T-helper 1 cell treated with Interleukin-12 subunit alpha and Interleukin-12 subunit beta and Interleukin-4 antibody, amounts not matched to agents 30 μg/mL and 1 μg/mL, for 36 hours (primary cell): Measurements from ENCODE around the gene SPSB1.

Source experiments
- H3K27ac Mint-ChIP-seq: one replicate; pipeline ENCODE4 v1.8.0; 2021; ENCODE audit warnings: mild to moderate bottlenecking, mixed read lengths
- H3K27me3 Mint-ChIP-seq: one replicate; pipeline ENCODE4 v1.8.0; 2021; ENCODE audit warnings: low read depth, mixed read lengths
- H3K36me3 Mint-ChIP-seq: one replicate; pipeline ENCODE4 v1.8.0; 2021; ENCODE audit warnings: low read depth, mixed read lengths
- H3K4me1 Mint-ChIP-seq: one replicate; pipeline ENCODE4 v1.8.0; 2021; ENCODE audit warnings: low read depth, mixed read lengths
- H3K4me3 Mint-ChIP-seq: one replicate; pipeline ENCODE4 v1.8.0; 2021; ENCODE audit warnings: mild to moderate bottlenecking, moderate library complexity, mixed read lengths
- H3K9me3 Mint-ChIP-seq: one replicate; pipeline ENCODE4 v1.8.0; 2021; ENCODE audit warnings: mixed read lengths

SPSB1 gene

DNA sequence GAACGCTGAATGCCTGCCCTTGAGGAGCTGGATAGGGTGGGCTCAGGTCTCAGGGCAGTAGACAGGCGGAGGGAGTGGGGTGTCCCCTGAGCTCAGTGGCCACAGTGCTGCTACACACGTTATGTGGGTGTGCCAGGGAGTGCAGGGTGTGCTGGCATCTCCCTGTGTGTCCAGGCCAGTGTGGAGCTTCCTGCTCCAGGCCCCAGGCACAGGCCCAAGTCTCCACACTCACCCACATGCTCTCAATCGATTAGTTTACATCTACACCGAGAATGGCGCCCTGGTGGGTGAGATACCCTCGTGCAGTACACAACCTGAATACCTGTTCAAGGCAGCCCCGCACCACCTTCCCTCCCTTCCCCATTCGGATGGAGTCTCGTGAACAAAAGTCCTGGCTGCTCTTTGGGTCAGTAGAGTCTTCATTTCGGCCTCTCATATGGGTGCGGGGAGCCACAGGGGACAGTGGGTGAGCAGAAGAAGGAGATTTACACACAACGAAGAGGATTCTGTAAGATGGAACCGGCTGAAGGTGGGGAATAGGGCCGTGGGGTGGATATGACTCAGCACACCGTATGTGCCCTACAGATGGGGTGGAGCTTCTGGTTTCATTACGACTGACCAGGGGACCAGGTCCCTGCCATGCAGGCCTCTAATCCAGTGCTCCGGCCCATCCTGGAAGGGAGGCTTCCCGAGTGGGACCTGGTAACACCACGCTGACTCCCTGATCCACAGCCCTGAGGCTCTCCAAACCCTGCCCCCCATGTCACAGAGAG is 93.3 kb downstream of the SPSB1 start:
- peaks cover 3% of the 10 kb centered on the region for H3K36me3 Mint-ChIP-seq
- no peak overlapping the region for H3K27ac Mint-ChIP-seq
- no peak overlapping the region for H3K4me3 Mint-ChIP-seq
- H3K9me3 Mint-ChIP-seq: no peaks in the 10 kb centered on the region
- H3K27me3 Mint-ChIP-seq: peaks cover 22% of the 10 kb centered on the region
- H3K4me1 Mint-ChIP-seq: peaks cover 12% of the 10 kb centered on the region

GRCh38 chr1:9388335-9389180 is 95.9 kb downstream of the SPSB1 start:
- Mint-ChIP-seq H3K4me3 (no peak overlapping the region), H3K27ac (no peak overlapping the region), H3K36me3 (peaks cover 3% of the 10 kb centered on the region), H3K4me1 (peaks cover 16% of the 10 kb centered on the region), H3K9me3 (no peaks in the 10 kb centered on the region), H3K27me3 (peaks cover 34% of the 10 kb centered on the region)

DNA sequence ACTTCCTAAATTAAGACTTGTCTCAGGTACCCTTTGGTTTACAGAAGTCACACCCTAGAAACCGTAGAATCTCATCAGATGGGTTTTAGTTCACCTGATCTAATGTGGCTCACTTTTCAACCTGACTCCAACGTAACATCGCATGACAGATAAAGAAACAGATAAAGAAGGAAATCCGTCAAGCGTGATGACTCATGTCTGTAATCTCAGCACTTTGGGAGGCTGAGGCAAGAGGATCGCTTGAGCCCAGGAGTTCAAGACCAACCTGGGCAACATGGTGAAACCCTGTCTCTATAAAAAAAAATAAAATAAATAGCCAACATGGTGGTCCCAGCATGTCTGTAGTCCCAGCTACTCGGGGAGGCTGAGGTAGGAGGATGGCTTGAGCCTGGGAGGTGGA is 97.3 kb downstream of the SPSB1 start:
- Mint-ChIP-seq H3K4me1 (peaks cover 16% of the 10 kb centered on the region), H3K9me3 (no peaks in the 10 kb centered on the region), H3K4me3 (no peak overlapping the region), H3K27me3 (peaks cover 42% of the 10 kb centered on the region), H3K36me3 (peaks cover 3% of the 10 kb centered on the region), H3K27ac (no peak overlapping the region)

GRCh38 chr1:9391620-9392019 is 98.9 kb downstream of the SPSB1 start:
- H3K36me3 Mint-ChIP-seq: peaks cover 3% of the 10 kb centered on the region
- peaks cover 14% of the 10 kb centered on the region for H3K4me1 Mint-ChIP-seq
- H3K9me3 Mint-ChIP-seq: peaks cover 4% of the 10 kb centered on the region
- no peak overlapping the region for H3K27ac Mint-ChIP-seq
- H3K4me3 Mint-ChIP-seq: no peak overlapping the region
- H3K27me3 Mint-ChIP-seq: peaks cover 47% of the 10 kb centered on the region

- Mint-ChIP-seq H3K9me3 (peaks cover 4% of the 10 kb centered on the region), H3K27me3 (peaks cover 43% of the 10 kb centered on the region), H3K4me3 (no peak overlapping the region), H3K27ac (no peak overlapping the region), H3K4me1 (peaks cover 11% of the 10 kb centered on the region), H3K36me3 (peaks cover 3% of the 10 kb centered on the region)
Measured at GRCh38 chr1:9394010-9394409, 101.3 kb downstream of the SPSB1 start.

DNA sequence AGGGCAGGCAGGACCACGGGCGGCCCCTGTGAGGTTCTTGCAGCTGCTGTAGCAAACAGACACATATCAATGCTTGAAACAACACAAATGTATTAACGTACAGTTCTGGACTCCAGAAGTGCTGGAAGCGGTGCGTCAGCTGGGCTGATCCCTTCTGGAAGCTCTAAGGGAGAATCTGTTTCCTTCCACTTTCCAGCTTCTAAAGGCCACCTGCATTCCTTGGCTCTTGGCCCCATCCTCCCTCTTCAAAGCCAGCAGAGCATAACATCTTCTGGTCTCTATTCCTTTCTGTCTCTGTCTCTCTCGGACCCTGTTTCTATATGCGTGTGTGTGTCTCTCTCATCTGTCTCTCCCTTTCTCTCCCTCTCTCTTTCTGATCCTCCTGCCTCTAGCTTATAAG is 102.3 kb downstream of the SPSB1 start:
- Mint-ChIP-seq H3K27me3 (peaks cover 38% of the 10 kb centered on the region), H3K4me1 (peaks cover 5% of the 10 kb centered on the region), H3K27ac (no peak overlapping the region), H3K4me3 (no peak overlapping the region), H3K36me3 (no peaks in the 10 kb centered on the region), H3K9me3 (peaks cover 4% of the 10 kb centered on the region)

GRCh38 chr1:9397047-9397446 is 104.4 kb downstream of the SPSB1 start:
- H3K27me3 Mint-ChIP-seq: peaks cover 28% of the 10 kb centered on the region
- no peak overlapping the region for H3K4me3 Mint-ChIP-seq
- H3K27ac Mint-ChIP-seq: no peak overlapping the region
- no peaks in the 10 kb centered on the region for H3K36me3 Mint-ChIP-seq
- H3K4me1 Mint-ChIP-seq: peaks cover 10% of the 10 kb centered on the region
- peaks cover 4% of the 10 kb centered on the region for H3K9me3 Mint-ChIP-seq

DNA sequence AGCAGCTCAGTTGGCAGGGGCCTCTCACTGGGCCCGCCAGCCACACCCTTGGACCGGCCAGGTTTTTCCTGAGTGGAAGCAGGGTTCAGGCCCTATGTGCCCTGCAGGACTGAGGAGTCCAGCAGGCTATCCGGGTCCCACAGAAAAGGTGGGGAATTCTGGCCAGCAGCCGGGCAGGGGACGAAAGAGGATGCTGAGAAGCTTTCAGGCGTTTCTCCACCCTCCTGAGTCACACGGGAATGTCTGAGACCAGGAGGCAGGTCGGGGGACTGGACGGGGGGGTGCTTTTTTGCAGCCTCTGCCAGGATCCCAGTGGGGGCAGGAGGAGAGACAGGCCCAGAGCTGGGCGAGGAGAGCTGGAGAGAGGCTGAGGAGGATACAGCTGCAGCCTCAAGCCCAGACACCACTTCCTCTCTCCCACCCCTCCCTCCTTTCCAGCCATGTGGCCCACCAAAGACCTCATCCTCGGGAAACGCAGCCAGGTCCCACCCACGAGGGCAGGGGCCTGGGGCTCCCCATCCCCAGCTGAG is 105.4 kb downstream of the SPSB1 start:
- Mint-ChIP-seq H3K9me3 (peaks cover 4% of the 10 kb centered on the region), H3K4me1 (peaks cover 10% of the 10 kb centered on the region), H3K36me3 (no peaks in the 10 kb centered on the region), H3K27ac (no peak overlapping the region), H3K4me3 (no peak overlapping the region), H3K27me3 (peaks cover 26% of the 10 kb centered on the region)

DNA sequence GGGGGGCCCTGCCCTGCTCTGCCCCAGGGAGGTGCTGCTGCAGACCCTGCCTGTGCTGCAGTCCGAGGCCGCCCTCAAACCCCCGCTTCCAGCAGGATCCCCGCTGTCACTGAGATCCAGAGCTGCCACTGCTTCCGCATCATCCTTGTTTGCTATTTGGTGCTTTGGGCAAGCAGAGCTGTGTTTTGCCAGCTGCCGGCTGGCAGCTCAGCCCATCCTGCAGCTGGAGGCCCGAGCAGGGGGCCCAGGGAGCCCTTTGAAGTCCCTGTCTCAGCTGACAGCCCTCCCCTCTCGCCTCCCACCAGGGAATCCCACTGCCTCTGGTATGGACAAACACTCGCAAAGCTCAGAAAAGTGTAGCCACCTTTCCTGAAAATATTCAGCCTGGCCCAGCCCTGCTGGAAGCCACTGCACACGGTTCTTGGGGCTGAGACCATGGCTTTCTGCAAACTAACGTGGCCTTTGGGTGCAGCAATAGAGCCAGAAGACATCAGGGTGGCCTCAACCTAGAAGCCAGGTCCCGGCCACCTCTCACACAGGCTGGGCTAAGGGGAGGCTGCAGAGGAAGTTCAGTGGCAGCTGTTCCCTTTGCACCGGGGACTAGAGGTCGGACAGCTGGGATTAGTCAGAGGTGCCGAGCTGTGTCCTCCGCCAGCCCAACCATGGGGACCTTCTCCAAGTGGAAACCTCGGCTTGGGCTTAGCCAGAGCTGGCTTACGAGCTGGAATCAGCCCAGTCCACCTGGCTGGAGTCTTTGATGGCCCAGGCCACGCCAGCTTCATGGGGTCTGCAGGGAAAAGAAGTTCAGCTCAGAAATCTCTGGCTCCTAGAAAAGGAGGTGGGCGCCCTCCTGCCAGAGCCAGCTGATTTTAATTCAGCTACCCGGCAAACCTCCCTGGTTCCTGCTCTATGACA is 107.1 kb downstream of the SPSB1 start:
- peaks cover 6% of the 10 kb centered on the region for H3K4me1 Mint-ChIP-seq
- no peaks in the 10 kb centered on the region for H3K36me3 Mint-ChIP-seq
- no peak overlapping the region for H3K4me3 Mint-ChIP-seq
- no peak overlapping the region for H3K27ac Mint-ChIP-seq
- peaks cover 4% of the 10 kb centered on the region for H3K9me3 Mint-ChIP-seq
- peaks cover 13% of the 10 kb centered on the region for H3K27me3 Mint-ChIP-seq

DNA sequence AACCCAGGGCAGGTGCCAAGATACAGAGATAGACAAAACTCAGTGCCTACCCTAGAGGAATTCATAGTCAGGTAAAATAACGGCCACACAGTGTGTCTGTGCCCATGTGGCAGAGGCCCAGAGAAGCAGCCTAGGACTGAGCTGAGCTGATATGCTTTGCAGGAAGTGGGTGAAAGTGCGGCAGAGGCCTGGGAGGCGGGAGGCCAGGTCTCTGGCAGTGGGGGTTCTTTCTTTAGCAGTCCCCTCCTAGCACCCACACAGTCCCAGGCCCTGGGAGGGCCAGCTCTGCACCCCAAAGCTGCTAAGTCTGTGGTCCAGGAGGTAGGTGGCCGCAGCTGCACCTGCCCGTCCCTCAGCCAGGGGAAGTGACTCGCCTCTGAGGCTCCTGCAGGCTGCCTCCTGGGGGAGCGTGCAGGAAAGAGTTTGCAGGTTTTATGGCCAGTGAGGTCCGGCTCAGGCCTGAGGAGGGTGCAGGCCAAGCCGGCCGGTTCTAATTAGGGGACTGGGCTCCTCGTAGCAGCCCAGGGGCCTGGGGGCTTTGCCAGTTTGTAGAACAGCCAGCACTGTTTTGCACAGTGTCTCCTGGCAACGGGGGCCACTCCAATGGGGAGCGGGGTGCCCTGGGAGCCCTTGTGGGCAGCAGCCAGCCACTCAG is 107.9 kb downstream of the SPSB1 start:
- Mint-ChIP-seq H3K27me3 (peaks cover 8% of the 10 kb centered on the region), H3K9me3 (no peaks in the 10 kb centered on the region), H3K4me3 (no peak overlapping the region), H3K27ac (no peak overlapping the region), H3K36me3 (no peaks in the 10 kb centered on the region), H3K4me1 (peaks cover 6% of the 10 kb centered on the region)

- no peaks in the 10 kb centered on the region for H3K36me3 Mint-ChIP-seq
- no peak overlapping the region for H3K4me3 Mint-ChIP-seq
- peaks cover 8% of the 10 kb centered on the region for H3K27me3 Mint-ChIP-seq
- H3K27ac Mint-ChIP-seq: no peak overlapping the region
- peaks cover 9% of the 10 kb centered on the region for H3K4me1 Mint-ChIP-seq
- H3K9me3 Mint-ChIP-seq: no peaks in the 10 kb centered on the region
Measured at GRCh38 chr1:9401080-9401453, 108.4 kb downstream of the SPSB1 start.

DNA sequence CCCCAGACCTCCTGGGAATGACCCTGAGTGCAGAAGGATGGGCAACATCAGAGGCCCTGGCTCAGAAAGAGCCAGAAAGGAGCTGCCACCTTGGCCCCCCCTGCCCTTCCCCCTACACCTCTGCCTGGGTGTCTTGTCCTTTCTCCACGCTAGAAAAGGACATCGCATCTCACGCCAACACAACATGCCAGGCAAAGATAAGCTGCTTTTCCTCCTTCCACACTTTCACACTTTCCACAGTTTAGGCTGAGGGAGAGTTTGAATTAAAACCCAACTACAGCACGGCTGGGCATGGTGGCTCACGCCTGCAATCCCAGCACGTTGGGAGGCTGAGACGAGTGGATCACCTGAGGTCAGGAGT is 109.5 kb downstream of the SPSB1 start:
- Mint-ChIP-seq H3K27ac (no peak overlapping the region), H3K4me3 (no peak overlapping the region), H3K27me3 (peaks cover 5% of the 10 kb centered on the region), H3K9me3 (no peaks in the 10 kb centered on the region), H3K36me3 (no peaks in the 10 kb centered on the region), H3K4me1 (peaks cover 13% of the 10 kb centered on the region)

- no peak overlapping the region for H3K4me3 Mint-ChIP-seq
- H3K27me3 Mint-ChIP-seq: peaks cover 4% of the 10 kb centered on the region
- no peaks in the 10 kb centered on the region for H3K36me3 Mint-ChIP-seq
- no peaks in the 10 kb centered on the region for H3K9me3 Mint-ChIP-seq
- peaks cover 13% of the 10 kb centered on the region for H3K4me1 Mint-ChIP-seq
- H3K27ac Mint-ChIP-seq: no peak overlapping the region
Measured at GRCh38 chr1:9402717-9403225, 110.1 kb downstream of the SPSB1 start.
